Caco-2 (cell line): Measurements from ENCODE around the gene WWOX. TPM values are rescaled to one million over a fixed set of nuclear protein-coding genes. Genes with fewer than 3 reads are reported as not detected.

ENCODE experiments used
- BruUV-seq: library from RNA; stranded (reverse); fragments of 400-500 nt; replicated peaks from 2 replicates; lab custom pipeline; 2021; lab: Mats Ljungman, UMichigan
- CTCF ChIA-PET: fragments of 300-600 bp; sonication (Branson Sonifier 250); formaldehyde crosslinking; loops from one replicate; lab custom pipeline; 2022; ENCODE audit warnings: antibody characterized with exemption; lab: Charles Lee
- POLR2A ChIA-PET: fragments of 300-600 bp; sonication (Branson Sonifier 250); formaldehyde crosslinking; loops from one replicate; lab custom pipeline; 2022; ENCODE audit warnings: antibody characterized with exemption; lab: Charles Lee
- DNase-seq, 2 experiments: peaks; one replicate each; pipeline versions ENCODE4 v3.0.0 to v3.0.0-alpha.2; 2020 to 2022
- H3K27me3 ChIP-seq: replicated peaks from 2 replicates; pipeline ENCODE4 v1.6.0; 2011; ENCODE audit warnings: low read length; ENCODE audit not compliant: control insufficient read depth, insufficient read depth
- H3K36me3 ChIP-seq: 2 replicates; pipeline ENCODE4 v1.5.1; 2011; ENCODE audit warnings: low read length; ENCODE audit not compliant: control insufficient read depth, insufficient read depth
- H3K4me1 ChIP-seq: fragments of 250-450 bp; sonication (Bioruptor Pico); 2 replicates; pipeline ENCODE4 v1.5.1; 2020; ENCODE audit warnings: mild to moderate bottlenecking
- H3K4me3 ChIP-seq: 2 replicates; pipeline ENCODE4 v1.5.1; 2011; ENCODE audit warnings: low read depth, mild to moderate bottlenecking, control low read depth, low read length
- H3K9me3 ChIP-seq: fragments of 250-450 bp; sonication (Bioruptor Pico); 2 replicates; pipeline ENCODE4 v1.5.1; 2020; ENCODE audit warnings: mild to moderate bottlenecking, moderate library complexity
- H3K27ac Mint-ChIP-seq: one replicate; pipeline ENCODE4 v1.8.0; 2022; ENCODE audit warnings: mixed read lengths; ENCODE audit not compliant: unreplicated experiment
- H3K27me3 Mint-ChIP-seq: one replicate; pipeline ENCODE4 v1.8.0; 2022; ENCODE audit warnings: mixed read lengths; ENCODE audit not compliant: insufficient read depth, unreplicated experiment
- H3K36me3 Mint-ChIP-seq: one replicate; pipeline ENCODE4 v1.8.0; 2022; ENCODE audit warnings: mild to moderate bottlenecking, mixed read lengths; ENCODE audit not compliant: insufficient read depth, unreplicated experiment
- H3K4me1 Mint-ChIP-seq: one replicate; pipeline ENCODE4 v1.8.0; 2022; ENCODE audit warnings: low read depth, mixed read lengths; ENCODE audit not compliant: unreplicated experiment
- H3K4me3 Mint-ChIP-seq: one replicate; pipeline ENCODE4 v1.8.0; 2022; ENCODE audit warnings: mild to moderate bottlenecking, moderate library complexity, mixed read lengths; ENCODE audit not compliant: unreplicated experiment
- H3K9me3 Mint-ChIP-seq: one replicate; pipeline ENCODE4 v1.8.0; 2022; ENCODE audit warnings: mixed read lengths; ENCODE audit not compliant: unreplicated experiment
- intact Hi-C: fragments of 100-400 bp; cut with micrococcal nuclease; formaldehyde crosslinking; loops from one replicate; pipeline ENCODE4 v1.10.0; 2022; ENCODE audit not compliant: unreplicated experiment
- total RNA-seq: library from RNA; stranded (reverse); gene quantifications from 2 replicates; pipeline ENCODE4 v1.2.3, GENCODE V29; 2022
- TF ChIP-seq, protein P1 (sequence below), 2 experiments: fragments of 200-600 bp in 1 of 2; IDR thresholded peaks; 1 replicate in 1 of 2; 2 replicates in 1 of 2; pipeline versions ENCODE4 v1.5.1 to v1.8.0; 2011 to 2022; ENCODE audit warnings: antibody characterized with exemption in 1 of 2, control low read depth in 1 of 2, inconsistent platforms in 1 of 2, low read depth in 1 of 2, low read length in 1 of 2, mild to moderate bottlenecking in 1 of 2, moderate library complexity in 1 of 2; ENCODE audit not compliant: insufficient read depth in 1 of 2, severe bottlenecking in 1 of 2, unreplicated experiment in 1 of 2

The WWOX gene
- total RNA-seq, 1 experiment from 2014 or later = 45.0 TPM

DNA sequence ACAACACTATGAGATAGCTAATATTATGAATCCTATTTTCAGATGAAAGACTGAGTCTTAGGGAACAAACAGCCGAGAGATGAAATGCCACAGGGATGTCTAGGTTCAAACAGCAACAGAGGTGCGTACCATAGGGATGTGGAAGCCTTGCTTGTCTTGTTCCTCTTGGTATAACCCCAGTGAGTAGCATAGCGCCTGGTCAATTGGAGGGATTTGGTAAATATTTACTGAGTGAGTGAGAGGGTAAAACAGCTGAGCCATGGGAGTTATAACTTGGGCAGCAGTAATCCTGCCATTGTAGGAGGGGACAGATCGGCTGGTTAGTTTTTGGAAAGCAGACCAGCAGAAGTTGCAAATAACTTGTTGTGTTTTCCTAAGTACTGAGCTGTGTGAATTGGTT lies 80.2 kb downstream of the WWOX start:
- intact Hi-C loops = loop anchor here (5.0 kb wide), 1 partner anchor 47 kb away; no protein-coding TSS in a partner anchor
- Mint-ChIP-seq H3K9me3 (no peaks in the 10 kb centered on the region), H3K27me3 (no peaks in the 10 kb centered on the region), H3K36me3 (peaks cover 11% of the 10 kb centered on the region), H3K27ac (no peak overlapping the region), H3K4me3 (no peak overlapping the region), H3K4me1 (peaks cover 20% of the 10 kb centered on the region)
- Histone ChIP-seq H3K4me3 (no peak overlapping the region), H3K27me3 (no peaks in the 10 kb centered on the region), H3K9me3 (no peaks in the 10 kb centered on the region), H3K36me3 (no peaks in the 10 kb centered on the region), H3K4me1 (peaks cover 6% of the 10 kb centered on the region; the same call in 1 of the 2 replicates)
- CTCF ChIA-PET = no interaction called here
- TF ChIP-seq, protein P1, sequence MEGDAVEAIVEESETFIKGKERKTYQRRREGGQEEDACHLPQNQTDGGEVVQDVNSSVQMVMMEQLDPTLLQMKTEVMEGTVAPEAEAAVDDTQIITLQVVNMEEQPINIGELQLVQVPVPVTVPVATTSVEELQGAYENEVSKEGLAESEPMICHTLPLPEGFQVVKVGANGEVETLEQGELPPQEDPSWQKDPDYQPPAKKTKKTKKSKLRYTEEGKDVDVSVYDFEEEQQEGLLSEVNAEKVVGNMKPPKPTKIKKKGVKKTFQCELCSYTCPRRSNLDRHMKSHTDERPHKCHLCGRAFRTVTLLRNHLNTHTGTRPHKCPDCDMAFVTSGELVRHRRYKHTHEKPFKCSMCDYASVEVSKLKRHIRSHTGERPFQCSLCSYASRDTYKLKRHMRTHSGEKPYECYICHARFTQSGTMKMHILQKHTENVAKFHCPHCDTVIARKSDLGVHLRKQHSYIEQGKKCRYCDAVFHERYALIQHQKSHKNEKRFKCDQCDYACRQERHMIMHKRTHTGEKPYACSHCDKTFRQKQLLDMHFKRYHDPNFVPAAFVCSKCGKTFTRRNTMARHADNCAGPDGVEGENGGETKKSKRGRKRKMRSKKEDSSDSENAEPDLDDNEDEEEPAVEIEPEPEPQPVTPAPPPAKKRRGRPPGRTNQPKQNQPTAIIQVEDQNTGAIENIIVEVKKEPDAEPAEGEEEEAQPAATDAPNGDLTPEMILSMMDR (IDR thresholded peaks at IDR 0.05; ENCODE audit: insufficient read depth in 1 of 2, low read depth in 1 of 2, low read length in 1 of 2, severe bottlenecking in 1 of 2, unreplicated experiment in 1 of 2) = no peak
- POLR2A ChIA-PET = no interaction called here
- DNase-seq = no peak
- BruUV-seq = no TSS peak

DNA sequence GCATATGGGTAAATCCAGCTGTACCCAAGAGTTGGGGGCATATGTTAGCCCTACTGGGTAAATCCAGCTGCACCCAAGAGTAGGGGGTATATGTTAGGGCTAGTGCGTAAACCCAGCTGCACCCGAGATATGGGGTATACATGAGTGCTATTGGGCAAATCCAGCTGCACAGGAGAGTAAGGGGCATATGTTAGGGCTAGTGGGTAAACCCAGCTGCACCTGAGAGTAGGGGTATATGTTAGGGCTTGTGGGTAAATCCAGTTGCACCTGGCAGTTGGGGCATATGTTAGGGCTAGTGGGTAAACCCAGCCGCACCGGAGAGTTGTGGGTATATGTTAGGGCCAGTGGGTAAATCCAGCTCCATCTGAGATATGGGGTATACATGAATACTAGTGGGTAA lies 80.9 kb downstream of the WWOX start:
- Mint-ChIP-seq H3K4me1 (peaks cover 20% of the 10 kb centered on the region), H3K27me3 (no peaks in the 10 kb centered on the region), H3K9me3 (no peaks in the 10 kb centered on the region), H3K4me3 (no peak overlapping the region), H3K36me3 (peaks cover 11% of the 10 kb centered on the region), H3K27ac (no peak overlapping the region)
- no peaks in the 10 kb centered on the region for H3K27me3 ChIP-seq
- no TSS peak for BruUV-seq
- H3K36me3 ChIP-seq = no peaks in the 10 kb centered on the region
- peaks cover 10% of the 10 kb centered on the region; the same call in 1 of the 2 replicates for H3K4me1 ChIP-seq
- ChIA-PET CTCF (no interaction called here), POLR2A (no interaction called here)
- TF ChIP-seq, protein P1 (IDR thresholded peaks at IDR 0.05; ENCODE audit: insufficient read depth in 1 of 2, low read depth in 1 of 2, low read length in 1 of 2, severe bottlenecking in 1 of 2, unreplicated experiment in 1 of 2) = no peak
- H3K4me3 ChIP-seq = no peak overlapping the region
- intact Hi-C loops = loop anchor here (5.0 kb wide), 1 partner anchor 48 kb away; no protein-coding TSS in a partner anchor
- H3K9me3 ChIP-seq = no peaks in the 10 kb centered on the region
- DNase-seq = no peak

DNA sequence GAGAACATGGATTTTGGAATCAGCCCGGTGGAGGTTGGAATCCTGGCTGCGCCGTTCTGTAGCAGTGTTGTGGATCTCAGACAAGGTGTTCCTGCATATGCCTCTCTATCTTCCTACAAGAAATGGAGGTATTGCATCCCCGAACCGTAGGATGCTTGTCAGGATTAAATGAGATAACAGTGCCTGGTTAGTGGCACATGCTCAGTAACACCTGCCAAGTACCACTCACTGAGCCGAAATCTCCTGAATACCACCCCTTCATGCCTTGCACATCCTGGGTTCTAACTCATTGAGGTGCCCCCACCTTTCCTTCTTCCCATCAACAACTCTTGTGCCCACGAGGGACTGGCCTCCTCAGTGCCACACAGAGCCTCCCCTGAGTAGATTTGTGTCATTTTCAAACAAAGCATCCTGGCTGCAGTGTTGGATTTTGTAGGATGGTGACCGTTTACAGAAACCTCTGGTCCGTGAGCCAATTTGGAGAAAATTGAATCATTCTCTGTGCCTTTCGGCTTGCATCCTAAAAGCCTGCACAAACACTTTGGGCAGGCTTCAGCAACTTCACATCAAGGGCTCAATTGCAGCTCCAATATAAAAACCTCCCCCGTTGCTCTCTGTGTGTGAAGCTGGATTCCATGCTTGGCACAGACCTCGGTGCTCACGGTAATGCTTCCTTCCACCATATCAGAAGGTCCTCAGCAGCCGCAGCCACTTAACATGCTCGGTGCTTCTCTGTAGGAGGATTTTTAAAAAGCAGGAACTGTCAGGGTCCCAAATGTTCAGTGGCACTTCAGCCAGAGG lies 84.2 kb downstream of the WWOX start:
- DNase-seq = no peak

More for the DNA sequence above, 84.2 kb downstream of the WWOX start:
- Mint-ChIP-seq H3K4me3 (no peak overlapping the region), H3K27ac (no peak overlapping the region), H3K9me3 (no peaks in the 10 kb centered on the region), H3K36me3 (peaks cover 11% of the 10 kb centered on the region), H3K4me1 (peaks cover 14% of the 10 kb centered on the region), H3K27me3 (no peaks in the 10 kb centered on the region)
- peaks cover 10% of the 10 kb centered on the region; the same call in 1 of the 2 replicates for H3K4me1 ChIP-seq
- ChIA-PET CTCF (no interaction called here), POLR2A (no interaction called here)
- no peaks in the 10 kb centered on the region for H3K9me3 ChIP-seq
- TF ChIP-seq, protein P1 (IDR thresholded peaks at IDR 0.05; ENCODE audit: insufficient read depth in 1 of 2, low read depth in 1 of 2, low read length in 1 of 2, severe bottlenecking in 1 of 2, unreplicated experiment in 1 of 2) = no peak
- H3K4me3 ChIP-seq = no peak overlapping the region
- intact Hi-C loops = loop anchor here (1.0 to 5.0 kb wide), 2 partner anchors 17 to 51 kb away; no protein-coding TSS in a partner anchor
- no TSS peak for BruUV-seq
- H3K27me3 ChIP-seq = no peaks in the 10 kb centered on the region
- H3K36me3 ChIP-seq = no peaks in the 10 kb centered on the region
